OCI-LY1 (cell line): Measurements from ENCODE around the gene RIPK3.

Experiments used
- H2AFZ ChIP-seq: fragments of 200-600 bp; sonication (generic), shearing (Covaris generic); 2 replicates; pipeline ENCODE4 v1.6.0; 2014; ENCODE audit warnings: antibody characterized with exemption, mild to moderate bottlenecking, low read length
- H3F3A ChIP-seq: fragments of 200-600 bp; sonication (generic), shearing (Covaris generic); 2 replicates; pipeline ENCODE4 v1.6.0; 2014; ENCODE audit warnings: mild to moderate bottlenecking, antibody characterized with exemption, low read length, moderate library complexity; ENCODE audit not compliant: insufficient read depth
- H3K27ac ChIP-seq: fragments of 200-600 bp; sonication (generic); 2 replicates; pipeline ENCODE4 v1.5.1; 2014; ENCODE audit warnings: low read length, mixed run types, mild to moderate bottlenecking, low read depth; ENCODE audit not compliant: poor library complexity, severe bottlenecking
- H3K27me3 ChIP-seq: fragments of 200-600 bp; sonication (generic); 2 replicates; pipeline ENCODE4 v1.6.0; 2014; ENCODE audit warnings: antibody characterized with exemption, mild to moderate bottlenecking, low read length, moderate library complexity; ENCODE audit not compliant: insufficient read depth
- H3K36me3 ChIP-seq: fragments of 200-600 bp; sonication (generic); 2 replicates; pipeline ENCODE4 v1.6.1; 2014; ENCODE audit warnings: mild to moderate bottlenecking, antibody characterized with exemption, low read length, moderate library complexity, mixed read lengths; ENCODE audit not compliant: insufficient read depth
- H3K4me1 ChIP-seq: fragments of 200-600 bp; sonication (generic); 2 replicates; pipeline ENCODE4 v1.5.1; 2014; ENCODE audit warnings: mild to moderate bottlenecking, low read length, moderate library complexity; ENCODE audit not compliant: insufficient read depth, severe bottlenecking
- H3K4me2 ChIP-seq: fragments of 200-600 bp; sonication (generic), shearing (Covaris generic); 2 replicates; pipeline ENCODE4 v1.6.1; 2014; ENCODE audit warnings: low read length
- H3K4me3 ChIP-seq: fragments of 200-600 bp; sonication (generic); 2 replicates; pipeline ENCODE4 v1.5.1; 2014; ENCODE audit warnings: low read length, low read depth, mild to moderate bottlenecking, mixed read lengths; ENCODE audit not compliant: poor library complexity, severe bottlenecking
- H3K79me2 ChIP-seq: fragments of 200-600 bp; shearing (Covaris generic); 2 replicates; pipeline ENCODE4 v1.6.1; 2016; ENCODE audit warnings: mixed run types, low read length, mixed read lengths; ENCODE audit not compliant: insufficient read depth
- H3K9ac ChIP-seq: fragments of 200-600 bp; sonication (generic), shearing (Covaris generic); 2 replicates; pipeline ENCODE4 v1.6.1; 2014; ENCODE audit warnings: mild to moderate bottlenecking, low read length, mixed read lengths
- H3K9me2 ChIP-seq: fragments of 200-600 bp; sonication (generic), shearing (Covaris generic); 2 replicates; pipeline ENCODE4 v1.6.1; 2014; ENCODE audit warnings: low read depth, mild to moderate bottlenecking, low read length, mixed read lengths
- H3K9me3 ChIP-seq: fragments of 200-600 bp; shearing (Covaris generic); 2 replicates; pipeline ENCODE4 v1.6.1; 2014; ENCODE audit warnings: low read length, mixed read lengths
- H4K20me1 ChIP-seq: fragments of 200-600 bp; sonication (generic), shearing (Covaris generic); 2 replicates; pipeline ENCODE4 v1.6.0; 2016; ENCODE audit warnings: mild to moderate bottlenecking, low read length; ENCODE audit not compliant: insufficient read depth
- EZH2 ChIP-seq: fragments of 200-600 bp; sonication (generic), shearing (Covaris generic); IDR thresholded peaks from 2 replicates; pipeline ENCODE4 v1.8.0; 2017; ENCODE audit warnings: borderline replicate concordance, mixed run types, mild to moderate bottlenecking, antibody characterized with exemption, low read length, moderate library complexity, mixed read lengths
- TF ChIP-seq, protein P1 (sequence below): fragments of 200-600 bp; sonication (generic), shearing (Covaris generic); IDR thresholded peaks from 2 replicates; pipeline ENCODE4 v1.5.1; 2017; ENCODE audit warnings: mild to moderate bottlenecking, antibody characterized with exemption, low read length, moderate library complexity, mixed read lengths

Gene RIPK3

DNA sequence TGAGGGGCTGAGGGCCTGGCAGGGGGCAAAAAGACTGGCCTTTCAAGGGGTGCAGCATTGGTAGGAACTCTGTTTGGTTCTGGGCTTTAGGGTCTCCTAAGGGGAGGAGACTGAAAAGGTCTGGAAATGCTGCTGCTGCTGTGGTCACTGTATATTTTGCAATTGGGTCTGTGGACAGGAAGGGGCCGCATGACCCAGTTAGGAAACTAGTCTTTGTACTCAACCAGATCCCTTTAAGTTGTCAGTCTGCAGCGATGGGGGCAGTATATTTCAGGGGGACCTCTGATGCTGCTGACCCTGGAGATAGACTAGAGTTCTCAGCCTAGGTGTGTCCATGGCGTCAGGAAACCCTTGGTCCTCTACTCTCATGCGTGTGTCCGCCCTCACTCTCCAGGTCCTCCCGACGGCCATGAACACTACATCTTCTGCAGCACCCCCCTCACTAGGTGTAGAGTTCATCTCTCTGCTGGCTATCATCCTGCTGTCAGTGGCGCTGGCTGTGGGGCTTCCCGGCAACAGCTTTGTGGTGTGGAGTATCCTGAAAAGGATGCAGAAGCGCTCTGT, 24.5 kb downstream of the RIPK3 start:
- H3K4me3 ChIP-seq: no peak overlapping the region
- H3K36me3 ChIP-seq: no peaks in the 10 kb centered on the region
- TF ChIP-seq, protein P1, sequence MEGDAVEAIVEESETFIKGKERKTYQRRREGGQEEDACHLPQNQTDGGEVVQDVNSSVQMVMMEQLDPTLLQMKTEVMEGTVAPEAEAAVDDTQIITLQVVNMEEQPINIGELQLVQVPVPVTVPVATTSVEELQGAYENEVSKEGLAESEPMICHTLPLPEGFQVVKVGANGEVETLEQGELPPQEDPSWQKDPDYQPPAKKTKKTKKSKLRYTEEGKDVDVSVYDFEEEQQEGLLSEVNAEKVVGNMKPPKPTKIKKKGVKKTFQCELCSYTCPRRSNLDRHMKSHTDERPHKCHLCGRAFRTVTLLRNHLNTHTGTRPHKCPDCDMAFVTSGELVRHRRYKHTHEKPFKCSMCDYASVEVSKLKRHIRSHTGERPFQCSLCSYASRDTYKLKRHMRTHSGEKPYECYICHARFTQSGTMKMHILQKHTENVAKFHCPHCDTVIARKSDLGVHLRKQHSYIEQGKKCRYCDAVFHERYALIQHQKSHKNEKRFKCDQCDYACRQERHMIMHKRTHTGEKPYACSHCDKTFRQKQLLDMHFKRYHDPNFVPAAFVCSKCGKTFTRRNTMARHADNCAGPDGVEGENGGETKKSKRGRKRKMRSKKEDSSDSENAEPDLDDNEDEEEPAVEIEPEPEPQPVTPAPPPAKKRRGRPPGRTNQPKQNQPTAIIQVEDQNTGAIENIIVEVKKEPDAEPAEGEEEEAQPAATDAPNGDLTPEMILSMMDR: no peak
- TF ChIP-seq EZH2: no peak
- H3K27me3 ChIP-seq: no peaks in the 10 kb centered on the region; the same call in 1 of the 2 replicates
- no peaks in the 10 kb centered on the region for H3F3A ChIP-seq
- no peak overlapping the region for H3K4me2 ChIP-seq
- H3K4me1 ChIP-seq: peaks cover 25% of the 10 kb centered on the region
- H3K79me2 ChIP-seq: no peaks in the 10 kb centered on the region
- H3K27ac ChIP-seq: no peak overlapping the region
- no peaks in the 10 kb centered on the region for H4K20me1 ChIP-seq
- H3K9ac ChIP-seq: no peak overlapping the region
- H2AFZ ChIP-seq: no peak overlapping the region
- no peaks in the 10 kb centered on the region for H3K9me2 ChIP-seq
- H3K9me3 ChIP-seq: no peaks in the 10 kb centered on the region

DNA sequence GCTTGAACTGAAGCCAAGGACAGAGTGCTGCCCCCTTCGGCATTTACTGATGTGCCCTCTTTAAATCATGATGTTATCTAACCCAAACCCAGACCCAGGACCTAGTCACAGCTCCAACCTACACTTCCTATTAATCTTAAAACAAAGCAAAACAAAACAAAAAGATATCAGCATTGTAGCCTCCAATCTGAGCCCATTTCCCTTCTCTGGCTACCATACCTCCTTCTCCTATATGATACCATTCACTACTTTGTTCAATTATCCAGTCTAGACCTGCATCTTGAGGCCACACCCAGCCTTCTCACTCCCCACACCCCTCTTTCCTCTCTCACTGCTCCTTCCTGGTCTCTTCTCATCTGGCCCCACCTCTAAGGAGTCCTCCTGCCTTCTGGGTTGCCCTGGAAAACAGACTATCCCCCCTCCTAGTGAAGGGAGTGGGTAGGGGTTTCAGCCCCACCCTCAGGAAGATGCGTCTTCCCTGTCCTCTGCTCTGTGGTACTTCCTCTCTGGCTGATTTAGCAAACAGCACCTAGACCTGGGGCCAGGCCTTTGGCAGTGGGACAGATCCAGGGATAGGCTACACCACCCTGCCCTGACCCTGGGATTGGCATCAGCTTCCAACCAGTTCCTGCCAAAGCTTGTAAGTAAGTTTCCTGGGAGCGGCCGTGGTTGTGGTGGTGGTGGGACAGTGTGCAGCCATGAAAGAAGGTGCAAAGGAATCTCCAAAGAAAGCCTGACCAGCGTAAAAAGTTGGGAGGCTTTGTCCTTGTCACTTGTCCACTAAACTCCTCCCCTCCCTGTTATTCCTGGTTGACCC, 25.2 kb downstream of the RIPK3 start:
- Histone ChIP-seq H3K4me3 (no peak overlapping the region), H3K4me2 (no peak overlapping the region)
- TF ChIP-seq, protein P1: no peak
- TF ChIP-seq EZH2: no peak

DNA sequence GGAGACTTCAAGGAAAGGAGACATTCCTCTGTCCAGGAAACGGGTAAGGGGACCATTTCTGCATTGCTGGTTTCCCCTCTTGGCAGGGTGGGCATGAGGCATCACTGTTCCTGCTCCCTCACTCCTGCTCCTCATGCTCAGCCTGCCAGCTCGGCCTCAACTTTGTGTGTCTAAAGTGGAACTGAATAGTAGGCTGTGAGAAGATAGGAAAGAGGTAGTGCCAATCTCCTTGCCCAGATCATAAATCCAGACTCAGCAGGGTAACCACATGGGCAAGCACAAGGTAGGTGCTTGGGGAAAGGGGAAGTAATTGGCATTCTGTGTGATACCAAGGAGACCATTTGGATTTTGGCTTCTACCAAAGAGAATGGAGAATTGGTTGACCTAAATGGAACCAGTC, 25.9 kb downstream of the RIPK3 start:
- no peaks in the 10 kb centered on the region for H3F3A ChIP-seq
- H3K9ac ChIP-seq: no peak overlapping the region
- H3K36me3 ChIP-seq: peaks cover 1% of the 10 kb centered on the region; the same call in 1 of the 2 replicates
- H3K27me3 ChIP-seq: no peaks in the 10 kb centered on the region
- no peak for TF ChIP-seq EZH2
- TF ChIP-seq, protein P1: no peak
- H3K4me3 ChIP-seq: no peak overlapping the region
- peaks cover 33% of the 10 kb centered on the region for H3K4me1 ChIP-seq
- H3K9me3 ChIP-seq: no peaks in the 10 kb centered on the region
- H3K4me2 ChIP-seq: no peak overlapping the region
- H3K79me2 ChIP-seq: no peaks in the 10 kb centered on the region
- H3K27ac ChIP-seq: no peak overlapping the region
- H3K9me2 ChIP-seq: no peaks in the 10 kb centered on the region
- no peak overlapping the region for H2AFZ ChIP-seq
- no peaks in the 10 kb centered on the region for H4K20me1 ChIP-seq

More for the DNA sequence above, 25.2 kb downstream of the RIPK3 start:
- no peaks in the 10 kb centered on the region for H4K20me1 ChIP-seq
- H3K9me3 ChIP-seq: no peaks in the 10 kb centered on the region
- no peaks in the 10 kb centered on the region; the same call in 1 of the 2 replicates for H3K27me3 ChIP-seq
- H3K4me1 ChIP-seq: peaks cover 32% of the 10 kb centered on the region
- H3K27ac ChIP-seq: no peak overlapping the region
- no peaks in the 10 kb centered on the region for H3K9me2 ChIP-seq
- H3K9ac ChIP-seq: no peak overlapping the region
- no peak overlapping the region for H2AFZ ChIP-seq
- no peaks in the 10 kb centered on the region for H3K79me2 ChIP-seq
- no peaks in the 10 kb centered on the region for H3K36me3 ChIP-seq
- no peaks in the 10 kb centered on the region for H3F3A ChIP-seq
